Neural cell (in vitro differentiated cells): ENCODE data around the gene WIZ. TPM values are rescaled to one million over a fixed set of nuclear protein-coding genes. Genes with fewer than 3 reads are reported as not detected.

Experiments used
- H2AFZ ChIP-seq: fragments of 200-600, 300-800 bp; sonication (generic), shearing (Covaris generic); 2 replicates; pipeline ENCODE4 v1.6.0; 2014; ENCODE audit warnings: low read depth, mild to moderate bottlenecking, antibody characterized with exemption, low read length, moderate library complexity
- H3F3A ChIP-seq: fragments of 200-600 bp; shearing (Covaris generic); 2 replicates; pipeline ENCODE4 v1.6.1; 2016; ENCODE audit warnings: mild to moderate bottlenecking, moderate library complexity, mixed read lengths, antibody characterized with exemption, low read length; ENCODE audit not compliant: insufficient read depth, poor library complexity, severe bottlenecking
- H3K27ac ChIP-seq: fragments of 200-600, 300-800 bp; sonication (generic), shearing (Covaris generic); 2 replicates; pipeline ENCODE4 v1.5.1; 2014; ENCODE audit warnings: mild to moderate bottlenecking, low read length, moderate library complexity
- H3K27me3 ChIP-seq: fragments of 300-800, 200-600 bp; sonication (generic), shearing (Covaris generic); 2 replicates; pipeline ENCODE4 v1.6.0; 2014; ENCODE audit warnings: mild to moderate bottlenecking, low read depth, low read length, moderate library complexity; ENCODE audit not compliant: insufficient read depth
- H3K36me3 ChIP-seq: fragments of 300-800, 200-600 bp; sonication (generic), shearing (Covaris generic); 2 replicates; pipeline ENCODE4 v1.5.1; 2014; ENCODE audit warnings: mild to moderate bottlenecking, antibody characterized with exemption, low read length, moderate library complexity; ENCODE audit not compliant: insufficient read depth
- H3K4me2 ChIP-seq: fragments of 300-800, 200-600 bp; sonication (generic), shearing (Covaris generic); 2 replicates; pipeline ENCODE4 v1.6.0; 2014; ENCODE audit warnings: mild to moderate bottlenecking, low read length
- H3K4me3 ChIP-seq: fragments of 300-800, 200-600 bp; sonication (generic), shearing (Covaris generic); 2 replicates; pipeline ENCODE4 v1.5.1; 2014; ENCODE audit warnings: mild to moderate bottlenecking, low read length, moderate library complexity
- H3K79me2 ChIP-seq: fragments of 200-600 bp; shearing (Covaris generic); replicated peaks from 2 replicates; pipeline ENCODE4 v1.6.0; 2014; ENCODE audit warnings: mild to moderate bottlenecking, low read length, moderate library complexity; ENCODE audit not compliant: insufficient read depth
- H3K9ac ChIP-seq: fragments of 300-800, 200-600 bp; sonication (generic), shearing (Covaris generic); 2 replicates; pipeline ENCODE4 v1.6.1; 2016; ENCODE audit warnings: mild to moderate bottlenecking, low read length, mixed read lengths
- H3K9me2 ChIP-seq: fragments of 200-600 bp; shearing (Covaris generic); 2 replicates; pipeline ENCODE4 v1.6.1; 2016; ENCODE audit warnings: mild to moderate bottlenecking, low read length, mixed read lengths; ENCODE audit not compliant: insufficient read depth
- H3K9me3 ChIP-seq: fragments of 200-600, 300-800 bp; sonication (generic), shearing (Covaris generic); 2 replicates; pipeline ENCODE4 v1.6.1; 2016; ENCODE audit warnings: mild to moderate bottlenecking, mixed run types, low read length, moderate library complexity, mixed read lengths
- H4K20me1 ChIP-seq: fragments of 200-600 bp; shearing (Covaris generic); 2 replicates; pipeline ENCODE4 v1.6.1; 2016; ENCODE audit warnings: mild to moderate bottlenecking, mixed run types; ENCODE audit not compliant: insufficient read depth
- EP300 ChIP-seq: fragments of 450-650 bp; conservative IDR thresholded peaks from 2 replicates; pipeline ENCODE4 v1.6.1; 2014; ENCODE audit warnings: antibody characterized with exemption, mild to moderate bottlenecking, moderate library complexity; ENCODE audit not compliant: poor library complexity, severe bottlenecking
- EZH2 ChIP-seq: fragments of 200-600, 300-800 bp; shearing (Covaris generic), sonication (generic); IDR thresholded peaks from 2 replicates; pipeline ENCODE4 v1.6.1; 2014; ENCODE audit warnings: antibody characterized with exemption, low read length, borderline replicate concordance, mild to moderate bottlenecking; ENCODE audit not compliant: insufficient read depth, poor library complexity, severe bottlenecking
- MXI1 ChIP-seq: fragments of 450-650 bp; conservative IDR thresholded peaks from 2 replicates; pipeline ENCODE4 v1.6.1; 2014; ENCODE audit warnings: antibody characterized with exemption, mild to moderate bottlenecking; ENCODE audit not compliant: poor library complexity, severe bottlenecking
- POLR2AphosphoS5 ChIP-seq: IDR thresholded peaks from 2 replicates; pipeline ENCODE4 v1.6.1; 2012
- RAD21 ChIP-seq: fragments of 450-650 bp; conservative IDR thresholded peaks from 2 replicates; pipeline ENCODE4 v1.6.1; 2014; ENCODE audit warnings: antibody characterized with exemption, mild to moderate bottlenecking, moderate library complexity
- SMC3 ChIP-seq: fragments of 450-650 bp; conservative IDR thresholded peaks from 2 replicates; pipeline ENCODE4 v1.6.1; 2014; ENCODE audit warnings: antibody characterized with exemption, mild to moderate bottlenecking, moderate library complexity; ENCODE audit not compliant: poor library complexity
- TAF1 ChIP-seq: IDR thresholded peaks from 2 replicates; pipeline ENCODE4 v1.6.1; 2012; ENCODE audit warnings: low read depth
- polyA plus RNA-seq: library from polyadenylated mRNA; depleted of rRNA; stranded (reverse); fragments of >200 nt; gene quantifications from 2 replicates; pipeline ENCODE4 v1.2.3, GENCODE V29; 2014
- TF ChIP-seq, protein P1 (sequence below): IDR thresholded peaks from 2 replicates; pipeline ENCODE4 v1.6.1; 2012; ENCODE audit warnings: borderline replicate concordance
- TF ChIP-seq, protein P2 (sequence below): fragments of 450-650 bp; IDR thresholded peaks from 2 replicates; pipeline ENCODE4 v1.5.1; 2014; ENCODE audit warnings: antibody characterized with exemption, mild to moderate bottlenecking, moderate library complexity; ENCODE audit not compliant: poor library complexity, severe bottlenecking

WIZ gene
- polyA plus RNA-seq, 1 donor from 2014 or later, result 13.0 TPM

DNA sequence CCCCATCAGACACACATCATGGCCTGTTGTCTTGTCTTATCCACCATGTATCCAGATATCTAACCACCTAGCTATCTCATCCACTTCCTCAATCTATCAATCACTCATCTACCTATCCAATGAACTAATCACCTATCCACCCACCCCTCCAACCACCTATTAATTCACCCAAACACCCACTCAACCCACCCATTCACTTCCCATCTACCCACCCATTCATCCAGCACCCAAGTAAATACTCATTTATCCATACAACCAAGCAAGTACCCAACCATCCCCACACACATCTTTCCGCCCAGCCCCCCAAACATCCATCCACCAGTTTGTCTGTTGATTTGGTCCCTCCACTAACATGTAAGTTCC, 753 bp upstream of the WIZ start:
- no peak overlapping the region for H3K9ac ChIP-seq
- no peaks in the 10 kb centered on the region for H3K9me2 ChIP-seq
- no peaks in the 10 kb centered on the region for H3K9me3 ChIP-seq
- TF ChIP-seq, protein P1, sequence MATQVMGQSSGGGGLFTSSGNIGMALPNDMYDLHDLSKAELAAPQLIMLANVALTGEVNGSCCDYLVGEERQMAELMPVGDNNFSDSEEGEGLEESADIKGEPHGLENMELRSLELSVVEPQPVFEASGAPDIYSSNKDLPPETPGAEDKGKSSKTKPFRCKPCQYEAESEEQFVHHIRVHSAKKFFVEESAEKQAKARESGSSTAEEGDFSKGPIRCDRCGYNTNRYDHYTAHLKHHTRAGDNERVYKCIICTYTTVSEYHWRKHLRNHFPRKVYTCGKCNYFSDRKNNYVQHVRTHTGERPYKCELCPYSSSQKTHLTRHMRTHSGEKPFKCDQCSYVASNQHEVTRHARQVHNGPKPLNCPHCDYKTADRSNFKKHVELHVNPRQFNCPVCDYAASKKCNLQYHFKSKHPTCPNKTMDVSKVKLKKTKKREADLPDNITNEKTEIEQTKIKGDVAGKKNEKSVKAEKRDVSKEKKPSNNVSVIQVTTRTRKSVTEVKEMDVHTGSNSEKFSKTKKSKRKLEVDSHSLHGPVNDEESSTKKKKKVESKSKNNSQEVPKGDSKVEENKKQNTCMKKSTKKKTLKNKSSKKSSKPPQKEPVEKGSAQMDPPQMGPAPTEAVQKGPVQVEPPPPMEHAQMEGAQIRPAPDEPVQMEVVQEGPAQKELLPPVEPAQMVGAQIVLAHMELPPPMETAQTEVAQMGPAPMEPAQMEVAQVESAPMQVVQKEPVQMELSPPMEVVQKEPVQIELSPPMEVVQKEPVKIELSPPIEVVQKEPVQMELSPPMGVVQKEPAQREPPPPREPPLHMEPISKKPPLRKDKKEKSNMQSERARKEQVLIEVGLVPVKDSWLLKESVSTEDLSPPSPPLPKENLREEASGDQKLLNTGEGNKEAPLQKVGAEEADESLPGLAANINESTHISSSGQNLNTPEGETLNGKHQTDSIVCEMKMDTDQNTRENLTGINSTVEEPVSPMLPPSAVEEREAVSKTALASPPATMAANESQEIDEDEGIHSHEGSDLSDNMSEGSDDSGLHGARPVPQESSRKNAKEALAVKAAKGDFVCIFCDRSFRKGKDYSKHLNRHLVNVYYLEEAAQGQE, result no peak
- TF ChIP-seq EZH2 (no peak), POLR2AphosphoS5 (no peak), MXI1 (no peak), TAF1 (no peak), SMC3 (no peak), RAD21 (no peak), EP300 (no peak)
- TF ChIP-seq, protein P2, sequence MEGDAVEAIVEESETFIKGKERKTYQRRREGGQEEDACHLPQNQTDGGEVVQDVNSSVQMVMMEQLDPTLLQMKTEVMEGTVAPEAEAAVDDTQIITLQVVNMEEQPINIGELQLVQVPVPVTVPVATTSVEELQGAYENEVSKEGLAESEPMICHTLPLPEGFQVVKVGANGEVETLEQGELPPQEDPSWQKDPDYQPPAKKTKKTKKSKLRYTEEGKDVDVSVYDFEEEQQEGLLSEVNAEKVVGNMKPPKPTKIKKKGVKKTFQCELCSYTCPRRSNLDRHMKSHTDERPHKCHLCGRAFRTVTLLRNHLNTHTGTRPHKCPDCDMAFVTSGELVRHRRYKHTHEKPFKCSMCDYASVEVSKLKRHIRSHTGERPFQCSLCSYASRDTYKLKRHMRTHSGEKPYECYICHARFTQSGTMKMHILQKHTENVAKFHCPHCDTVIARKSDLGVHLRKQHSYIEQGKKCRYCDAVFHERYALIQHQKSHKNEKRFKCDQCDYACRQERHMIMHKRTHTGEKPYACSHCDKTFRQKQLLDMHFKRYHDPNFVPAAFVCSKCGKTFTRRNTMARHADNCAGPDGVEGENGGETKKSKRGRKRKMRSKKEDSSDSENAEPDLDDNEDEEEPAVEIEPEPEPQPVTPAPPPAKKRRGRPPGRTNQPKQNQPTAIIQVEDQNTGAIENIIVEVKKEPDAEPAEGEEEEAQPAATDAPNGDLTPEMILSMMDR, result no peak
- H3K36me3 ChIP-seq, result no peaks in the 10 kb centered on the region
- peak overlapping the region; percentile 58 for H3K4me3 ChIP-seq
- H3K4me2 ChIP-seq, result peak overlapping the region; percentile 10
- H3K27ac ChIP-seq, result peak overlapping the region; percentile 31
- no peaks in the 10 kb centered on the region for H4K20me1 ChIP-seq
- H3F3A ChIP-seq, result peaks cover 8% of the 10 kb centered on the region
- H2AFZ ChIP-seq, result peak overlapping the region; percentile 60
- H3K79me2 ChIP-seq, result peaks cover 3% of the 10 kb centered on the region
- peaks cover 29% of the 10 kb centered on the region for H3K27me3 ChIP-seq

DNA sequence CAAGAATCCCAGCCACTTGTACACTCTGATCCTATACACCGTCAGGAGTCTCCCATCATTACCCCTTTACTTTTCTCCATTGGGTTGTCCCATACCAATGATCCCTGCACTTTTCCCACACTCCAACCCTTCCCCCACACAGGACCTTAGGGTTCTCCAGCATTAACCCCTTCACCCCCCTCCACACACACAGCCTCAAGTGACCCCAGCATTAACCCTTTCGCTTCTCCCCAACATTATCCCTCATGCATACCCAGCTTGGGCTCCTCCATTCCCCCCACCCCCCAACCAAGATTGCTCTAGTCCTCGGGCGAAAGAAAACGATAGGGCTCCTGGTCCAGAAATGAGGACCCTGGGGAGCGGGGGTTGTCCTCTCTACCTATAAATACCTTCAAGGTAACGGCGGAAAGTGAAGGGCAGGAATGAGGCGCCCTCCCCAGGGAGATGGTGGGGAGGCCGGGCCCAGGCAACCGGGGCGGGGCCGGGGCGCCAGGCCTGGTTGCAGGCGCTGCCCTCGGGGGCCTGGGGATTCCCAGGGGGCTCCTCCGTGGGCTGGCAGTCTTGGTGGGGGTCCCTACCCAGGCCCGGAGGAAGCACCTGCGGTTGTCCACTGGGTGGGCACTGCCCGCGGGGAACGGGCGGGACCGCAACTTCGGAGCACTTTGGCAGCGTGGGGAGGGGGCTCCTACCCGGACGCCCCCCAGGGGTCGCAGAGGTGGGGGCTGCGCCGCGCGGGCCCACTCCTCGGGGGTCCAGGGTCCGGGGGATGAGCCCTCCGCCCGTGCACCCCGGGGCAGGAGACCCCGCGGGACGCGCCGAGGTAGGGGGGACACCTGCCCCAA, 757 bp downstream of the WIZ start:
- Histone ChIP-seq H3F3A (peaks cover 8% of the 10 kb centered on the region), H3K9me3 (no peaks in the 10 kb centered on the region), H3K27ac (peak overlapping the region; percentile 32), H2AFZ (peak overlapping the region; percentile 60), H3K4me3 (peak overlapping the region; percentile 95), H4K20me1 (no peaks in the 10 kb centered on the region), H3K36me3 (no peaks in the 10 kb centered on the region), H3K79me2 (peaks cover 3% of the 10 kb centered on the region), H3K27me3 (peaks cover 14% of the 10 kb centered on the region), H3K9ac (peak overlapping the region; percentile 82), H3K4me2 (peak overlapping the region; percentile 80), H3K9me2 (no peaks in the 10 kb centered on the region)
- TF ChIP-seq SMC3 (no peak), MXI1 (peak; percentile 31), TAF1 (no peak), EP300 (no peak), RAD21 (no peak), EZH2 (no peak), POLR2AphosphoS5 (no peak)
- TF ChIP-seq, protein P2, result peak; percentile 13
- TF ChIP-seq, protein P1, result no peak
